Activated T-cell treated with anti-CD3 and anti-CD28 coated beads, Interleukin-2, amount 50 U/mL, for 24 hours (primary cell): Measurements from ENCODE around the gene MCU.
A peak's percentile ranks its signal among the peaks of the same experiment; 100 is the strongest.
"Not testable (repeated sequence)": the region's sequence is repeated elsewhere in the genome, so short reads cannot be mapped to it uniquely, and the experiment has no call there.

Source experiments
- DNase-seq: peaks from one replicate; pipeline ENCODE4 v3.0.0-alpha.2; 2020
- H3K27ac Mint-ChIP-seq: 2 replicates; pipeline ENCODE4 v1.8.0; 2020; ENCODE audit warnings: mild to moderate bottlenecking, mixed read lengths
- H3K27me3 Mint-ChIP-seq: 2 replicates; pipeline ENCODE4 v1.8.0; 2020; ENCODE audit warnings: mixed read lengths
- H3K36me3 Mint-ChIP-seq: 2 replicates; pipeline ENCODE4 v1.8.0; 2020; ENCODE audit warnings: low read depth, mixed read lengths
- H3K4me1 Mint-ChIP-seq: 2 replicates; pipeline ENCODE4 v1.8.0; 2020; ENCODE audit warnings: low read depth, mixed read lengths
- H3K4me3 Mint-ChIP-seq: 2 replicates; pipeline ENCODE4 v1.8.0; 2020; ENCODE audit warnings: mild to moderate bottlenecking, moderate library complexity, mixed read lengths
- H3K9me3 Mint-ChIP-seq: 2 replicates; pipeline ENCODE4 v1.8.0; 2020; ENCODE audit warnings: mixed read lengths

MCU gene

DNA sequence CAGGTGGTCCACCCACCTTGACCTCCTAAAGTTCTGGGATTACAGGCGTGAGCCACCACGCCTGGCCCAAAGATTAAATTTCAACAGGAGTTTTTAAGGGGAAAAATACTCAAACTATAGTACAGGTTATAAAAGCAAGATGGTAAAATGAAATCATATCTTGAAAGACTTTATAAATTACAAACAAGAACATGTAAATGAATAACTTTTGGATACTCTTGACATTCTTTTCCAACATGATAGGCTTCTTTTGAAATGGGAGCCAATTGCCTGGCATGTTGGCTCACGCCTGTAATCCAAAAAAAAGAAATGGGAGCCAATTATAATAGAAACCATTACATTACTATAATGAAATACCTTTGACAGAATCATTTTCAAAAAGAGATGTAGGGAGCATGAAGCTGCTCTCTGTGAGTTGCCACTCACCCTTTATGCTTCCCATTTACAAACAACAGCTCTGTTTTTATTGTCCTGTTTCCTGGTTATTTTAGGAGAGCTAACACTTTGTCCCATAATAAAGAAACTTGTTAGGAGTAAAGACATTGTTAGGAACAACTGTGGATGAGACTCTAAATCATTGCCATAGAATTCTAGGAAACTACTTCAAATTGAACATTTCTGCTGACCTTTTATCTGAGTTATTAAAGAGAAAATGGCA is 24.6 kb upstream of the MCU start:
- H3K4me1 Mint-ChIP-seq, result no peaks in the 10 kb centered on the region
- H3K27ac Mint-ChIP-seq, result no peak overlapping the region
- H3K27me3 Mint-ChIP-seq, result no peaks in the 10 kb centered on the region
- no peak overlapping the region for H3K4me3 Mint-ChIP-seq
- no peaks in the 10 kb centered on the region for H3K9me3 Mint-ChIP-seq
- DNase-seq, result no peak
- H3K36me3 Mint-ChIP-seq, result no peaks in the 10 kb centered on the region

DNA sequence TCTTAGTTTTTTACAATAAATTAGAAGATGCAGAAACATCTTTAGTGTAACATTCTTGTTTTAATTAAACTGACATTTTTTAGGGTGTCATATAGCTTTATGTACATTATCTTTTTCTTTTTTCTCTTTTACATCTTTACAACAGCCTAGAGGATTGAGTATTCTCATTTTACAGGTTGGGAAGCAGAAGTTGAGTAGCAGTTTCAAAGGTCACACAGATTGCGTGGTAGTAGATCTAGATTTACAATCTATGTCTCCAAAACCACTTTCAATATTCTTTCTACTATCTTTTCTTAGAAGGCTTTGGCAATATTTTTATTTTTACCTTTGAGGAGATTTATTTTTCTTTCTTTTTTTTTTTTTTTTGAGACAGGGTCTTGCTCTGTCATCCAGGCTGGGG is 18.7 kb upstream of the MCU start:
- no peaks in the 10 kb centered on the region for H3K36me3 Mint-ChIP-seq
- H3K9me3 Mint-ChIP-seq, result no peaks in the 10 kb centered on the region
- H3K4me3 Mint-ChIP-seq, result no peak overlapping the region
- H3K27me3 Mint-ChIP-seq, result no peaks in the 10 kb centered on the region
- H3K4me1 Mint-ChIP-seq, result peaks cover 7% of the 10 kb centered on the region
- no peak for DNase-seq
- no peak overlapping the region for H3K27ac Mint-ChIP-seq

DNA sequence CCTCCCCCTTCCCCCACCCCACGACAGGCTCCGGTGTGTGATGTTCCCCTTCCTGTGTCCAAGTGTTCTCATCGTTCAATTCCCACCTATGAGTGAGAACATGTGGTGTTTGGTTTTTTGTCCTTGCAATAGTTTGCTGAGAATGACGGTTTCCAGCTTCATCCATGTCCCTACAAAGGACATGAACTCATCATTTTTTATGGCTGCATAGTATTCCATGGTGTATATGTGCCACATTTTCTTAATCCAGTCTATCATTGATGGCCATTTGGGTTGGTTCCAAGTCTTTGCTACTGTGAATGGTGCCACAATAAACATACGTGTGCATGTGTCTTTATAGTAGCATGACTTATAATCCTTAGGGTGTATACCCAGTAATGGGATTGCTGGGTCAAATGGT is 17.8 kb upstream of the MCU start:
- H3K9me3 Mint-ChIP-seq, H3K36me3 Mint-ChIP-seq, H3K4me3 Mint-ChIP-seq, H3K27me3 Mint-ChIP-seq, H3K4me1 Mint-ChIP-seq, H3K27ac Mint-ChIP-seq, DNase-seq: not testable (repeated sequence)

DNA sequence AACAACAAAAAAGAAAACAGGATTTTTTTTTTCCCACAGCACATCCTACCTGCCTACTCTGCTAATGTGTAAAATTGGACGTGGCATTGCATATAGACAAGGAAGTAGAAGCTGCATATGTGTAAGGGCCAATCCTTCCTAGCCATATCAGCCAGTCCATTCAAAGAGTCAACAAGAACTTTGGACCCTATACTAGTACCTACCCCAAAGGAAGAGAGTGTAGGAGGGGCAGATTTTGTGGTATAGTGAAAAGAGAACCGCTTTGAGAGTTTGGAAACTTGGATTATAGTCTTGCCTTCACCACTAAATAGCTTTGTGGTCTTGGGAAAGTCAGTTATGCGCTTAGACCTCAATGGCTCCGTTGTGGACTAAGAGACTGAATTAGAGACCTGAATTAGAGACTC is 12.1 kb upstream of the MCU start:
- no peaks in the 10 kb centered on the region for H3K36me3 Mint-ChIP-seq
- no peaks in the 10 kb centered on the region for H3K9me3 Mint-ChIP-seq
- no peaks in the 10 kb centered on the region for H3K27me3 Mint-ChIP-seq
- DNase-seq, result no peak
- no peak overlapping the region for H3K4me3 Mint-ChIP-seq
- H3K4me1 Mint-ChIP-seq, result peaks cover 7% of the 10 kb centered on the region
- no peak overlapping the region for H3K27ac Mint-ChIP-seq

DNA sequence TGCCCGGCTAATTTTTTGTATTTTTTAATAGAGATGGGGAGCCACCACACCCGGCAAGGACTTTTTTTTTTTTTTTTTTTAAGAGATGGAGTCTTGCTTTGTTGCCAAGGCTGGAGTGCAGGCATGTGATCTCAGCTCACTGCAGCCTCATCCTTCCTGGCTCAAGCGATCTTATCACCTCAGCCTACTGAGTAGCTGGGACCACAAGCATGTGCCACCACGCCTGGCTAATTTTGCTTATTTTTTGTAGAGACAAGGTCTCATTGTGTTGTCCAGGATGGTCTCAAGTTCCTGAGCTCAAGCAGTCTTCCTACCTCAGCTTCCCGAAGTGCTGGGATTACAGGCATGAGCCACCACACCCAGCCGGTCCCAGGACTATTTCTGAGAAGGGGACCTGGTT is 9.3 kb upstream of the MCU start:
- peaks cover 7% of the 10 kb centered on the region for H3K27me3 Mint-ChIP-seq
- no peaks in the 10 kb centered on the region for H3K9me3 Mint-ChIP-seq
- H3K4me1 Mint-ChIP-seq, result no peaks in the 10 kb centered on the region
- no peak overlapping the region for H3K4me3 Mint-ChIP-seq
- no peak overlapping the region for H3K27ac Mint-ChIP-seq
- no peak for DNase-seq
- H3K36me3 Mint-ChIP-seq, result no peaks in the 10 kb centered on the region

DNA sequence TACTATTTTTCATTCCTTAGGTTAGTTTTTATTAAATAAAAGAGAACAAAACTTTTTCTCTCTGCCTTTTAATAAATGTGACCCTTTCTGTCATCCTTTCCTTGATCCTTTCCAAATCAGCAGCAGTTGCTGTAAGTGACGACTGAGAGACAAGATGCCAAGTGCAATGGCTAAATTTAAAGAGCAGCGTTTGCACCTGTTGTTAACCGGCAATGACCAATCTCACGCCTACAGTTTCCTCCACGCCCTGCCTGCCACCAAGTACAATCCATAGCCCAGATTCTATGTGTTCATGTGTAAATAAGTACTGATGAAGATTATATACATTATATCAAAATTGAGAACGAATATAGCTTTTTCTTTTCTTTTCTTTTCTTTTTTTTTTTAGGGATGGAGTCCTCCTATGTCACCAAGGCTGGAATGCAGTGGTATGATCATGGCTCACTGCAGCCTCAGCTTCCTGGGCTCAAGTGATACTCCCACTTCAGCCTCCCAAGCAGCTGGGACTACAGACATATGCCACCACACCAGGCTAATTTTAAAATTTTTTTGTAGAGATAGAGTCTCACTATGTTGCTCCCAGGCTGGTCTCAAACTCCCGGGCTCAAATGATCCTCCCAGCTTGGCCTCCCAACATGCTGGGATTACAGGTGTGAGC is 6.5 kb upstream of the MCU start:
- Mint-ChIP-seq H3K9me3 (no peaks in the 10 kb centered on the region), H3K4me3 (no peak overlapping the region), H3K36me3 (no peaks in the 10 kb centered on the region), H3K27me3 (peaks cover 7% of the 10 kb centered on the region), H3K27ac (no peak overlapping the region), H3K4me1 (peaks cover 7% of the 10 kb centered on the region)
- no peak for DNase-seq

DNA sequence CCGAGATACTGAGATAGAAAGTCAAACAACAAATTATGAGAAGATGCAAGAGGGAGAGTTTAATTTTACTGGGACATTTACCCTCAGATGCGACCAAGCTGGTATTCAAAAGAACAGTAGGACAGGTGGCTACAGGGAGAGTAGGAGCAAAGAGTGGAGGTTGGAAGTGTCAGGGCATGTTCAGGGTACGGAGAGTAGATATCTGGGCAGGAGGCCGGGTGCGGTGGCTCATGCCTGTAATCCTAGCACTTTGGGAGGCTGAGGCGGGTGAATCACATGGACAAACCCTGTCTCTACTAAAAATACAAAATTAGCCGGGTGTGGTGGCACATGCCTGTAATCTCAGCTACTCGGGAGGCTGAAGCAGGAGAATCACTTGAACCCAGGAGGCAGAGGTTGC is 5.5 kb upstream of the MCU start:
- not testable (repeated sequence) for DNase-seq, H3K27me3 Mint-ChIP-seq, H3K9me3 Mint-ChIP-seq, H3K27ac Mint-ChIP-seq, H3K4me3 Mint-ChIP-seq, H3K36me3 Mint-ChIP-seq
- peaks cover 12% of the 10 kb centered on the region for H3K4me1 Mint-ChIP-seq

DNA sequence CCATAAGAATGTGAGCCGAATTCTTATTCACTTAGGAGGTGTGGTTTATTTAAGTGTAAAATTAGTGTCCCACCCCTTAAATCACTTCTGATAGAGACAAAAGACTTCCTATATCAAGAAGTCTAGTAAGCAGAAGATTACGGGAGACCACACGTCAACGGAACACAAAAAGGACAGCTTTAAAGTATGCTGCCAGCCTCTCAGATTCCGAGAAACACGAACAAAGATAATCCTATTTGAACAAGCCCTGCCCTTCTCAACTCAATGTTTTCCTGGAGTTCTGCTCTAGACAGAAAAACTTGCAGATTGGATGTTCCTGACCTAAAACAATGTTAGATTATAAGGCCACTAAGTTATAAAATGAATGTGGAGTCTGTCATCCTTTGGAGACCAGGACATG is 4.9 kb upstream of the MCU start:
- no peaks in the 10 kb centered on the region for H3K9me3 Mint-ChIP-seq
- DNase-seq, result no peak
- H3K4me1 Mint-ChIP-seq, result peaks cover 17% of the 10 kb centered on the region
- peaks cover 7% of the 10 kb centered on the region for H3K27me3 Mint-ChIP-seq
- no peaks in the 10 kb centered on the region for H3K36me3 Mint-ChIP-seq
- no peak overlapping the region for H3K4me3 Mint-ChIP-seq
- no peak overlapping the region for H3K27ac Mint-ChIP-seq

DNA sequence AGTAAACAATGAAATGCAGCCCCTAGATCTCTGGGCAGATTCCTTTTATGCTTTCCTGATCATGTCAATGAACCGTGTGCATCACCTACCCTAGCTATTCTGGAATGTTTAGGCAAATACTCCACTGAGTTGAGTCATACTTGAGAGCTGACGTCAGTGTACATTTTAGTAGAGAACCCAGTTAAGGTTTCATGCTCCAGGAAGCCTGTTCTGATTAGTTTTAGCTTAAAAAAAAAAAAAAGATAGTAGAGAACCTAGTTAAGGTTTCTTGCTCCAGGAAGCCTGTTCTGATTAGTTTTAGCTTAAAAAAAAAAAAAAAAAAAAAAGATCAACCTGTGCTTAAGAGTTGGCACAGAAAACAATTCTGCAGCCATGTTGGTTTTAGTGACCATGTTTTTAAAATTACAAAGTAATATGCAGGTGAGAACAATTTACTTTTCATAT is 3.7 kb upstream of the MCU start:
- Mint-ChIP-seq H3K4me1 (peaks cover 22% of the 10 kb centered on the region), H3K9me3 (no peaks in the 10 kb centered on the region), H3K36me3 (peaks cover 2% of the 10 kb centered on the region), H3K27ac (no peak overlapping the region), H3K4me3 (no peak overlapping the region), H3K27me3 (peaks cover 7% of the 10 kb centered on the region)
- DNase-seq, result no peak

DNA sequence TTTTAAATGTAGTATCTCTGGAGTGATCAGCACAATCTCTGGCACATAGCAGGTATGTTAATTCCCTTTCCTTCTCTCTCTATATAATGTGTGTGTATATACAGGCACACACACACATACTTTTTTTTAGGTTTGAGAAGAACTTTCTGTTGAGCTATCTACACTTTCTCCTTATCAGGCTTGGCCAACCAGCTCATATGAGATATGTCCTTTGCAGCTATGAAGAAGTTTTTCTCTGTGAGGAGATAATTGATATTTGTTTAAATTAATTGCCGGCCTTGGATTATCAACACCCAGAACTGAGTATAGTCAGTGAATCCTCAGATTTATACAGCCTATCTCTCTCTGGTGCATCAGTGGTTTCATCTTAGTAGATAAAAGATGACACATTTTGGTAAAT is 2.3 kb upstream of the MCU start:
- no peak overlapping the region for H3K27ac Mint-ChIP-seq
- H3K9me3 Mint-ChIP-seq, result no peaks in the 10 kb centered on the region
- H3K27me3 Mint-ChIP-seq, result peaks cover 7% of the 10 kb centered on the region
- DNase-seq, result no peak
- no peak overlapping the region for H3K4me3 Mint-ChIP-seq
- H3K36me3 Mint-ChIP-seq, result peaks cover 2% of the 10 kb centered on the region
- H3K4me1 Mint-ChIP-seq, result peaks cover 35% of the 10 kb centered on the region

DNA sequence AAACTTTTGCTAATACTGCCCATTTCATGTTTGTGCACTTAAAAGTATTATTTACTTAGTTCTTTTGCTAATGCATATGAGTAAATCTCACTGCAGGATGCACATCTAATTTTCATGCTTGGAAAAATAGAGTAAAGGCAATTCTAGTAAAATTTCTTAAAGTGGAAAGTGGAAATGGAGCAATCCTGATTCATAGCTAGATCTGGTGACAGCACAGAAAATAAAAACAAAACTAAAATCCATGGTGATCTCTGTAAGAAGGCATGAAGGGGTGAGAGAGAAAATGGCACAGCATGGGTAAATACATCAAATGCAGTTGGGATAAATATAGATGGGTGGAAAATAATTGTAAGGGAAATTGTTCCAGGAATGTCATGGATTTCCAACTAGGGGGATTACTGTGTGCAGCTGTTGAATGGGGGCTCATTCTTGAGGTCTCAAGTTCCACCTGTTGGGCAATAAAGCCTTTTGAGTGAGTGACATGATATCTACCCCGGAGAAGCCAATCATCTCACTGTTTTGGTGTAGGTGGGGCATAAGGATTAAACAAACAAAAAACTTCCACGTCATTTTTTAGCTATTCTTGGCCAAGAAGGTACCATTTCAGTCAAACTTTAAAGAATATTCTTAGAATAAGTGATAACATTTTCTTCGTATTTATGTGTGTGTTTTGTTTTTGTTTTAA is 1.7 kb upstream of the MCU start:
- peaks cover 7% of the 10 kb centered on the region for H3K27me3 Mint-ChIP-seq
- H3K4me3 Mint-ChIP-seq, result no peak overlapping the region
- H3K9me3 Mint-ChIP-seq, result no peaks in the 10 kb centered on the region
- no peak overlapping the region for H3K27ac Mint-ChIP-seq
- no peak for DNase-seq
- peaks cover 2% of the 10 kb centered on the region for H3K36me3 Mint-ChIP-seq
- peaks cover 40% of the 10 kb centered on the region for H3K4me1 Mint-ChIP-seq

DNA sequence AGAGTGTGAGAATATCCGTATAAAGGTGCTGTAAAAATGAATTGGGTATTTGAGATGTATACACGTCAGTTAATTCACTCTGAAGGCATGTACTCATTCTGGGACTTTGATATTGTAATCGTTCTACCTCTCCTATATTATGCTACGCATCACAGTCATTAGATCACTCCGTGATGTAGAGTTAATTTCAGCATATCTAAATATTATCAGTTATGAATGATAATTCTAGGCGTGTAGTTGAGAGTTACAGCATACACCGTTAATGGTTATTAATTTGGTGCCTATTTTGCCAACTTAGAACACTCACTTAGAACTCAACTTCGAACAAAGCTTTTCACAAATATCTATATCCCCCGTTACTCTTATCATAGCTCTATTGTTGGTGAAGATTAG is 477 bp upstream of the MCU start:
- H3K9me3 Mint-ChIP-seq, result no peaks in the 10 kb centered on the region
- peak overlapping the region; percentile 79 for H3K4me3 Mint-ChIP-seq
- H3K27ac Mint-ChIP-seq, result peak overlapping the region; percentile 76
- H3K4me1 Mint-ChIP-seq, result peaks cover 43% of the 10 kb centered on the region
- H3K36me3 Mint-ChIP-seq, result peaks cover 2% of the 10 kb centered on the region
- DNase-seq, result no peak
- H3K27me3 Mint-ChIP-seq, result peaks cover 4% of the 10 kb centered on the region

DNA sequence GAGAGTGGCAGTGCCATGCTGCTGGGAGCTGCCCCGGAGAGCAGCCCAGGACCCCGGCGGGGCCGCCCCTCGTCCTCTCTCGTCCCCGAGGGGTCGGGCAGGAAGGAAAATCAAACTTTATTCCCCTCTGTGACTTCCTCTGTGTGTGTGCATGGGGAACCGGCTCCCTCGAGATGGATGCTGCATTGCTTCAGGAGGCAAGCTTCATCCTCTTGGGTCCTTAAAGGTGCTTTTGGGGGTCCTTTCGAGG is 726 bp downstream of the MCU start:
- no peak for DNase-seq
- H3K9me3 Mint-ChIP-seq, result no peaks in the 10 kb centered on the region
- H3K27me3 Mint-ChIP-seq, result no peaks in the 10 kb centered on the region
- peaks cover 43% of the 10 kb centered on the region for H3K4me1 Mint-ChIP-seq
- peak overlapping the region; percentile 87 for H3K27ac Mint-ChIP-seq
- peaks cover 2% of the 10 kb centered on the region for H3K36me3 Mint-ChIP-seq
- peak overlapping the region; percentile 89 for H3K4me3 Mint-ChIP-seq

DNA sequence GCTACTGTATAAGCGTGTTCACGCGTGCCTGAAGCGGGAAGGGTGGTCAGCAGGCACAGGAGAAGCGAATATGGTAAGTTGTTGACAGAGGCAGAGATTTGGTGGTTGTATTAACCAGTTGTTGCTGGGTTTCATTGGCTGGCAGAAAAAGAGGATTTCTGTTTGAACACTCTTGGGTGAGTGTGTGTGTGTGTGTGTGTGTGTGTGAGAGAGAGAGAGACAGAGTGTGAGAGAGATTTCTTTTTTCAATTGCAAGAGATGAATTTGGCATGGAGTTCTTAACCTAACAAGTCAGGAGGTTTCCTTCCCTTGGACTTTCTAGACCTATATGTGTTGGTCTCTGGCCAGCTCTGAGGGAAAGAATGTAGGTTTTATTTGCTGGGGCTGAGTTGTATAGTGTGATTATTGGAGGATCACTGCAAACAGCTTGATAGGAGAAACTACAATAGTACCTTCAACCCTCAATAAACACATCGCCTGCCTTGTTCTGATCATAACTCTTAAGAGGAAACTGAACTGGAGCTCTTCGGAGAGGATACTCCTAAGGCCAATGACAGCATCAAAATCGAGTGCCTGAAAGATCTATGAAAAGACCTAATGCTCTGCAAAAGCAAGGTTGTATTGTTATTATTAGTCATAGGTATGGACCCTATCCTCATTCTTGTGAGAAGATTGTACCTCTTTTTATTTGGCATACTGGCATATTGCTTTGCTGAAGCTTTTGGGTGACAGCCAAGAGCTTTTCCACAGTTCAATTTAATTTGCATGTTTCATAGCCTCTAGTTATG is 1.2 kb downstream of the MCU start:
- peaks cover 43% of the 10 kb centered on the region for H3K4me1 Mint-ChIP-seq
- H3K27ac Mint-ChIP-seq, result peak overlapping the region; percentile 87
- H3K36me3 Mint-ChIP-seq, result peaks cover 2% of the 10 kb centered on the region
- DNase-seq, result no peak
- H3K4me3 Mint-ChIP-seq, result peak overlapping the region; percentile 89
- no peaks in the 10 kb centered on the region for H3K27me3 Mint-ChIP-seq
- H3K9me3 Mint-ChIP-seq, result no peaks in the 10 kb centered on the region
